Osteocyte (in vitro differentiated cells): ENCODE data around the gene KLHL36. TPM values are rescaled to one million over a fixed set of nuclear protein-coding genes. Genes with fewer than 3 reads are reported as not detected.
"Not testable (repeated sequence)": the region's sequence is repeated elsewhere in the genome, so short reads cannot be mapped to it uniquely, and the experiment has no call there.

Experiments used
- DNase-seq: peaks from one replicate; pipeline ENCODE4 v3.0.0; 2021; ENCODE audit warnings: mixed read lengths; ENCODE audit not compliant: unreplicated experiment; ENCODE audit errors: extremely low spot score
- H3K27ac Mint-ChIP-seq: one replicate; pipeline ENCODE4 v1.8.0; 2021; ENCODE audit warnings: mild to moderate bottlenecking, mixed read lengths; ENCODE audit not compliant: unreplicated experiment
- H3K27me3 Mint-ChIP-seq: one replicate; pipeline ENCODE4 v1.8.0; 2021; ENCODE audit warnings: mixed read lengths; ENCODE audit not compliant: unreplicated experiment
- H3K36me3 Mint-ChIP-seq: one replicate; pipeline ENCODE4 v1.8.0; 2021; ENCODE audit warnings: mixed read lengths; ENCODE audit not compliant: unreplicated experiment
- H3K4me1 Mint-ChIP-seq: one replicate; pipeline ENCODE4 v1.8.0; 2021; ENCODE audit warnings: mixed read lengths; ENCODE audit not compliant: unreplicated experiment
- H3K4me3 Mint-ChIP-seq: one replicate; pipeline ENCODE4 v1.8.0; 2021; ENCODE audit warnings: mild to moderate bottlenecking, moderate library complexity, mixed read lengths; ENCODE audit not compliant: unreplicated experiment
- H3K9me3 Mint-ChIP-seq: one replicate; pipeline ENCODE4 v1.8.0; 2021; ENCODE audit warnings: mixed read lengths; ENCODE audit not compliant: unreplicated experiment
- CTCF ChIP-seq: fragments of 200-600 bp; sonication (generic); IDR thresholded peaks from 2 replicates; pipeline ENCODE4 v1.5.0; 2021; ENCODE audit warnings: antibody characterized with exemption, mild to moderate bottlenecking, moderate library complexity
- total RNA-seq: library from RNA; stranded (reverse); gene quantifications from 2 replicates; pipeline ENCODE4 v1.2.1, GENCODE V29; 2021

Gene KLHL36
- total RNA-seq, 1 donor from 2014 or later, result 49.0 TPM

GRCh38 chr16:84684592-84684965 lies 36.3 kb downstream of the KLHL36 start:
- H3K36me3 Mint-ChIP-seq, result no peaks in the 10 kb centered on the region
- H3K9me3 Mint-ChIP-seq, result no peaks in the 10 kb centered on the region
- no peak for TF ChIP-seq CTCF
- no peak for DNase-seq
- H3K27ac Mint-ChIP-seq, result no peak overlapping the region
- no peak overlapping the region for H3K4me3 Mint-ChIP-seq
- H3K27me3 Mint-ChIP-seq, result peaks cover 22% of the 10 kb centered on the region
- peaks cover 9% of the 10 kb centered on the region for H3K4me1 Mint-ChIP-seq

DNA sequence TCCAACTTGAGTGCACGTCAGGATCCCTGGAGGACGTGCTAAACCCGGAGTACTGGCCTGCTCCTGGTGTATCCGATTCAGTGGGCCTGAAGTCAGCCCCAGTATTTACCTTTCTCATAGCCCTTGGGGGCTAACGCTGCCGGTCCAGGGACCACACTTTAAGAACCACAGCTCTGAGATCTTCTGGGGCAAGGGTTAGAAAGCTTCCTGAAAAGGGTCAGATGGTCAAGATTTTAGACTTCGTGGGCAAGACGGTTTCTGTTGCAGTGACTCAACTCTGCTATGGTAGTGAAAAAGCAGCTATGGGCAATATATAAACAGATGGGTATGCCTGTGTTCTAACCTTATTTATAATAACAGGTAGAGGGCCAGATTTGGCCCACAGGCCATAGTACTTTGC lies 36.9 kb downstream of the KLHL36 start:
- Mint-ChIP-seq H3K4me3 (no peak overlapping the region), H3K36me3 (no peaks in the 10 kb centered on the region), H3K27me3 (peaks cover 19% of the 10 kb centered on the region), H3K9me3 (no peaks in the 10 kb centered on the region), H3K4me1 (peaks cover 9% of the 10 kb centered on the region), H3K27ac (no peak overlapping the region)
- DNase-seq, result no peak
- TF ChIP-seq CTCF, result no peak

DNA sequence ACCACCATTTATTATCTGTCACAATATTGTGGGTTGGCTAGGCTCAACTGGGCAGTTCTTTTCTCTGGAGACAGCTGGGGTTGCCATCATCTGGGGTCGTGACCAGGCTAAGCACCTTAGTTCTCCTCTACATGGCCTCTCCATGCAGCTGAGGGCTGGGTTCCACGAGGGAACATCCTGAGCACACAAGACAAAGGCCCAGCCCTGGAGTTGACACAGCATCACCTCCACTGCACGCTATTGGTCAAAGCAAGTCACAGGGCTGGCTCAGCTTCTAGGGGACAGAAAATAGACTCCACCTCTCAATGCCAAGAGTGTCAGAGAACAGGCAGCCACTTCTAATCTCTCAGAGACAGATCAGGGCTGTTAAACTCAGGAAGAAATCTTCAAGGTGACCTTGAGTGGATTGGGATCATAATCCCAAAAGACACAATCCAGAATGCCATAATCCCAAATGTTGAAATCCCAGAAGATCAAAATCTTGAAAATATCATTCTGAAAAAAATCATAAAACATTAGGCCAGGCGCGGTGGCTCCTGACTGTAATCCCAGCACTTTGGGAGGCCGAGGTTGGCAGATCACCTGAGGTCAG lies 38.5 kb downstream of the KLHL36 start:
- no peak overlapping the region for H3K27ac Mint-ChIP-seq
- H3K27me3 Mint-ChIP-seq, result peaks cover 7% of the 10 kb centered on the region
- no peak for TF ChIP-seq CTCF
- no peak for DNase-seq
- no peaks in the 10 kb centered on the region for H3K36me3 Mint-ChIP-seq
- H3K9me3 Mint-ChIP-seq, result no peaks in the 10 kb centered on the region
- H3K4me3 Mint-ChIP-seq, result no peak overlapping the region
- H3K4me1 Mint-ChIP-seq, result peaks cover 9% of the 10 kb centered on the region

- H3K36me3 Mint-ChIP-seq, result no peaks in the 10 kb centered on the region
- H3K9me3 Mint-ChIP-seq, result no peaks in the 10 kb centered on the region
- TF ChIP-seq CTCF, result no peak
- H3K4me1 Mint-ChIP-seq, result peaks cover 9% of the 10 kb centered on the region
- H3K27ac Mint-ChIP-seq, result no peak overlapping the region
- no peak overlapping the region for H3K4me3 Mint-ChIP-seq
- H3K27me3 Mint-ChIP-seq, result peaks cover 7% of the 10 kb centered on the region
- DNase-seq, result no peak
Measured at GRCh38 chr16:84687715-84688114, 39.4 kb downstream of the KLHL36 start.

DNA sequence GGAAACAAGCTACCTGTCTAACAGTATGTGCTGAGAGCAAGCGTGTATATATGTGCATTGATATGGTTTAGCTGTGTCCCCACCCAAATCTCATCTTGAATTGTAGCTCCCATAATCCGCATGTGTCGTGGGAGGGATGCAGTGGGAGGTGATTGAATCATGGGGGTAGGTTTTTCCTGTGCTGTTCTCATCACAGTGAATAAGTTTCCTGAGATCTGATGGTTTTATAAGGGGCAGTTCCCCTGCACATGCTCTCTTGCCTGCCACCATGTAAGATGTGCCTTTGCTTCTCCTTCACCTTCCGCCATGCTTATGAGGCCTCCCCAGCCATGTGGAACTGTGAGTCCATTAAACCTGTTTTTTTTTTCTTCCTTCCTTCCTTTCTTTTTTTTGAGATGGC lies 39.9 kb downstream of the KLHL36 start:
- DNase-seq, H3K4me3 Mint-ChIP-seq, H3K4me1 Mint-ChIP-seq, H3K36me3 Mint-ChIP-seq, H3K27ac Mint-ChIP-seq, H3K27me3 Mint-ChIP-seq, H3K9me3 Mint-ChIP-seq: not testable (repeated sequence)

- Mint-ChIP-seq H3K4me1 (peaks cover 9% of the 10 kb centered on the region), H3K27ac (no peak overlapping the region), H3K9me3 (no peaks in the 10 kb centered on the region), H3K36me3 (no peaks in the 10 kb centered on the region), H3K4me3 (no peak overlapping the region), H3K27me3 (peaks cover 5% of the 10 kb centered on the region)
- no peak for TF ChIP-seq CTCF
- no peak for DNase-seq
Measured at GRCh38 chr16:84689111-84689510, 40.8 kb downstream of the KLHL36 start.
